H1 (cell line): Measurements from ENCODE around the gene RASGRF1. TPM values are rescaled to one million over a fixed set of nuclear protein-coding genes. Genes with fewer than 3 reads are reported as not detected.

ENCODE experiments used
- CTCF ChIA-PET: fragments of 300-600 bp; sonication (Branson Sonifier 250); formaldehyde crosslinking; loops from one replicate; lab custom pipeline; 2021; ENCODE audit not compliant: partially characterized antibody; lab: Charles Lee
- POLR2A ChIA-PET: fragments of 300-600 bp; sonication (Branson Sonifier 250); formaldehyde crosslinking; loops from one replicate; lab custom pipeline; 2021; ENCODE audit warnings: inconsistent platforms; ENCODE audit not compliant: partially characterized antibody; lab: Charles Lee
- DNase-seq, 2 experiments: peaks; one replicate each; pipeline versions ENCODE4 v3.0.0 to v3.0.0-alpha.2; 2010 to 2022; ENCODE audit warnings: low spot score in 2 of 2, low read depth in 1 of 2, mixed read lengths in 1 of 2
- FAIRE-seq: peaks from 2 replicates; lab custom pipeline; 2011; peaks lifted over from hg19 to GRCh38; lab: Jason Lieb, UNC
- H2AFZ ChIP-seq: 2 replicates; pipeline ENCODE4 v1.8.1; 2012; ENCODE audit warnings: low read length, inconsistent platforms
- H2AK5ac ChIP-seq: 2 replicates; pipeline ENCODE4 v1.6.1; 2013; ENCODE audit warnings: low read depth, low read length
- H2BK120ac ChIP-seq: replicated peaks from 2 replicates; pipeline ENCODE3; 2013; ENCODE audit warnings: low read depth, low read length, inconsistent platforms
- H2BK12ac ChIP-seq: 2 replicates; pipeline ENCODE4 v1.6.1; 2013; ENCODE audit warnings: low read depth, low read length
- H2BK15ac ChIP-seq: 2 replicates; pipeline ENCODE4 v1.6.1; 2013; ENCODE audit warnings: low read length
- H2BK20ac ChIP-seq: 2 replicates; pipeline ENCODE4 v1.6.1; 2013; ENCODE audit warnings: low read length
- H2BK5ac ChIP-seq: 2 replicates; pipeline ENCODE4 v1.6.1; 2013; ENCODE audit warnings: low read depth, low read length
- H3K14ac ChIP-seq: 2 replicates; pipeline ENCODE4 v1.6.1; 2013; ENCODE audit warnings: inconsistent platforms; ENCODE audit not compliant: insufficient read length
- H3K18ac ChIP-seq: 2 replicates; pipeline ENCODE4 v1.6.1; 2013; ENCODE audit warnings: low read length; ENCODE audit errors: extremely low read depth
- H3K23ac ChIP-seq: 2 replicates; pipeline ENCODE4 v1.6.1; 2013; ENCODE audit warnings: inconsistent platforms; ENCODE audit not compliant: insufficient read length
- H3K23me2 ChIP-seq: 2 replicates; pipeline ENCODE4 v1.6.1; 2013; ENCODE audit warnings: low read depth, low read length
- H3K27ac ChIP-seq: 2 replicates; pipeline ENCODE4 v1.6.1; 2011; ENCODE audit warnings: low read depth, low read length, inconsistent platforms
- H3K27me3 ChIP-seq, 4 experiments: replicated peaks in 1 of 4; 1 replicate in 1 of 4; 2 replicates in 3 of 4; pipeline versions ENCODE4 v1.6.1 to v1.8.1; 2011 to 2013; ENCODE audit warnings: low read length in 3 of 4, mild to moderate bottlenecking in 3 of 4, inconsistent platforms in 2 of 4, mixed read lengths in 2 of 4, moderate library complexity in 1 of 4; ENCODE audit not compliant: control insufficient read depth in 3 of 4, insufficient read depth in 3 of 4; ENCODE audit errors: extremely low read depth in 1 of 4
- H3K36me3 ChIP-seq, 4 experiments: 2 replicates each; pipeline versions ENCODE4 v1.6.1 to v1.8.1; 2011 to 2013; ENCODE audit warnings: mild to moderate bottlenecking in 4 of 4, low read length in 3 of 4, moderate library complexity in 2 of 4, control low read depth in 1 of 4, inconsistent platforms in 1 of 4; ENCODE audit not compliant: insufficient read depth in 4 of 4, control insufficient read depth in 2 of 4
- H3K4ac ChIP-seq: replicated peaks from 2 replicates; pipeline ENCODE3; 2013; ENCODE audit warnings: low read length, low read depth, mixed read lengths, inconsistent platforms; ENCODE audit not compliant: insufficient read length
- H3K4me1 ChIP-seq, 4 experiments: replicated peaks in 1 of 4; 1 replicate in 1 of 4; 2 replicates in 3 of 4; pipeline versions ENCODE4 v1.6.1 to v1.8.1; 2011 to 2013; ENCODE audit warnings: low read length in 3 of 4, inconsistent platforms in 2 of 4, mixed read lengths in 1 of 4; ENCODE audit not compliant: insufficient read depth in 4 of 4, control insufficient read depth in 3 of 4
- H3K4me2 ChIP-seq, 2 experiments: 2 replicates each; pipeline versions ENCODE4 v1.6.1 to v1.8.1; 2011 to 2013; ENCODE audit warnings: low read depth in 2 of 2, low read length in 2 of 2, control low read depth in 1 of 2, inconsistent platforms in 1 of 2, mild to moderate bottlenecking in 1 of 2; ENCODE audit not compliant: insufficient read depth in 1 of 2
- H3K4me3 ChIP-seq, 4 experiments: fragments of 200-600, 300-600 bp in 1 of 4; sonication (generic), shearing (Covaris generic), sonication (Bioruptor Twin) in 1 of 4; 2 replicates each; pipeline versions ENCODE4 v1.5.1 to v1.8.1; 2011 to 2016; ENCODE audit warnings: low read length in 4 of 4, low read depth in 3 of 4, control low read depth in 2 of 4, inconsistent platforms in 2 of 4, mild to moderate bottlenecking in 2 of 4, mixed read lengths in 1 of 4, moderate library complexity in 1 of 4; ENCODE audit not compliant: insufficient read depth in 2 of 4; ENCODE audit errors: extremely low read depth in 1 of 4
- H3K56ac ChIP-seq: replicated peaks from 2 replicates; pipeline ENCODE3; 2013; ENCODE audit warnings: low read depth, mild to moderate bottlenecking, mixed read lengths, low read length, inconsistent platforms; ENCODE audit not compliant: insufficient read length
- H3K79me1 ChIP-seq: 2 replicates; pipeline ENCODE4 v1.6.1; 2013; ENCODE audit warnings: low read depth, low read length, control low read depth
- H3K79me2 ChIP-seq, 2 experiments: 2 replicates each; pipeline versions ENCODE4 v1.6.1 to v1.8.1; 2012 to 2013; ENCODE audit warnings: low read length in 2 of 2, mild to moderate bottlenecking in 2 of 2, inconsistent platforms in 1 of 2; ENCODE audit not compliant: insufficient read depth in 2 of 2, control insufficient read depth in 1 of 2
- H3K9ac ChIP-seq, 4 experiments: replicated peaks in 1 of 4; 1 replicate in 1 of 4; 2 replicates in 3 of 4; pipeline versions ENCODE4 v1.6.1 to v1.8.1; 2011 to 2013; ENCODE audit warnings: low read depth in 3 of 4, low read length in 3 of 4, control low read depth in 2 of 4, mild to moderate bottlenecking in 2 of 4, moderate library complexity in 2 of 4, inconsistent platforms in 1 of 4; ENCODE audit errors: extremely low read depth in 1 of 4
- H3K9me3 ChIP-seq, 2 experiments: 2 replicates each; pipeline versions ENCODE4 v1.6.1 to v1.8.1; 2012 to 2013; ENCODE audit warnings: mild to moderate bottlenecking in 2 of 2, moderate library complexity in 2 of 2, control low read depth in 1 of 2, inconsistent platforms in 1 of 2, low read depth in 1 of 2, low read length in 1 of 2, mixed read lengths in 1 of 2; ENCODE audit not compliant: insufficient read depth in 2 of 2
- H4K20me1 ChIP-seq, 2 experiments: replicated peaks in 1 of 2; 2 replicates each; pipeline versions ENCODE3 to v1.8.1; 2011 to 2013; ENCODE audit warnings: inconsistent platforms in 2 of 2, low read length in 2 of 2, mild to moderate bottlenecking in 1 of 2; ENCODE audit not compliant: insufficient read depth in 2 of 2, control insufficient read depth in 1 of 2
- H4K5ac ChIP-seq: 2 replicates; pipeline ENCODE4 v1.6.1; 2013; ENCODE audit warnings: low read length, low read depth, mixed read lengths, inconsistent platforms; ENCODE audit not compliant: insufficient read length
- H4K8ac ChIP-seq: 2 replicates; pipeline ENCODE4 v1.8.0; 2013; ENCODE audit warnings: mild to moderate bottlenecking, moderate library complexity, low read length, inconsistent platforms; ENCODE audit not compliant: insufficient read depth; ENCODE audit errors: extremely low read depth
- H4K91ac ChIP-seq: replicated peaks from 2 replicates; pipeline ENCODE3; 2013; ENCODE audit warnings: low read length, mixed read lengths, inconsistent platforms; ENCODE audit not compliant: insufficient read length
- SIRT6 ChIP-seq: IDR thresholded peaks from one replicate; pipeline ENCODE4 v1.7.1; 2012; ENCODE audit warnings: low read length, inconsistent platforms
- WGBS, 2 experiments: shearing (Covaris generic) in 1 of 2; methylation state at CpG; one replicate each; pipeline versions ENCODE4 v1.1.6 to v1.1.7; 2013 to 2015; ENCODE audit warnings: low lambda C conversion rate in 2 of 2, mixed read lengths in 2 of 2, inconsistent platforms in 1 of 2, low coverage in 1 of 2, missing lambda C conversion rate in 1 of 2; ENCODE audit not compliant: insufficient replicate concordance in 2 of 2, insufficient coverage in 1 of 2, insufficient read length in 1 of 2; ENCODE audit errors: extremely low coverage in 1 of 2, missing lambda C conversion rate in 1 of 2; 5-methylcytosine and 5-hydroxymethylcytosine counted together
- polyA plus RNA-seq, 7 experiments: library from polyadenylated mRNA; depleted of rRNA in 3 of 7; stranded (reverse) in 5 of 7; unstranded in 2 of 7; fragments of >200 nt in 5 of 7; fragments of 200-250 nt in 2 of 7; gene quantifications; 1 replicate in 5 of 7; 2 replicates in 1 of 7; 4 replicates in 1 of 7; pipeline versions ENCODE4 v1.2.1 to v1.2.3, GENCODE V29; 2011 to 2013; ENCODE audit warnings: missing spikeins in 2 of 7, mixed read lengths in 2 of 7
- total RNA-seq: library from RNA; stranded (reverse); fragmentation: NEBNext Ultra II Directional; extraction: Animal tissue kit (Norgen Biotek cat#: 25700); gene quantifications from 2 replicates; pipeline ENCODE4 v1.2.1, GENCODE V29; 2021

RASGRF1 gene
- total and polyA plus RNA-seq, 2 of the 8 experiments (the other 6 are each of a cell fraction or from before 2014, with no cell fraction given): 0.42 to 0.67 TPM

- Histone ChIP-seq H4K20me1 (no peaks in the 10 kb centered on the region), H3K36me3 (no peaks in the 10 kb centered on the region), H2BK15ac (no peak overlapping the region), H3K4me1 (peaks cover 4 to 8% (median 7%) of the 10 kb centered on the region in 4 experiments; a peak in 6 of 7 replicates), H3K4me2 (no peak overlapping the region), H3K9me3 (no peaks in the 10 kb centered on the region), H2BK20ac (no peak overlapping the region), H3K23ac (no peak overlapping the region), H3K4me3 (no peak overlapping the region), H3K79me2 (no peaks in the 10 kb centered on the region), H3K27ac (no peak overlapping the region), H2BK5ac (no peak overlapping the region), H2AFZ (no peak overlapping the region), H4K91ac (no peak overlapping the region), H3K23me2 (no peaks in the 10 kb centered on the region), H3K18ac (no peak overlapping the region), H3K9ac (no peak overlapping the region), H4K5ac (no peak overlapping the region), H3K4ac (no peak overlapping the region), H2AK5ac (0 out of 2 replicates have a peak overlapping the region, but pooled peaks have one; percentile 53), H3K79me1 (no peaks in the 10 kb centered on the region), H2BK120ac (no peak overlapping the region), H4K8ac (no peak overlapping the region), H3K27me3 (peaks cover 6 to 20% (median 18%) of the 10 kb centered on the region in 4 experiments; a peak in 6 of 7 replicates), H3K14ac (no peak overlapping the region), H3K56ac (no peak overlapping the region), H2BK12ac (no peak overlapping the region)
- 74% methylated on average over 5 of the region's 5 CpGs; no CpG with 5 or more reads in 1 of the 2 experiments for WGBS, 2 experiments
- FAIRE-seq: no peak
- CTCF ChIA-PET: interaction anchor here (0.9 to 3.7 kb wide), 8 partner anchors 9 to 117 kb away, joined by 3 to 17 read pairs (median 5); no protein-coding TSS in a partner anchor
- POLR2A ChIA-PET: no interaction called here
- no peak for DNase-seq
- no peak for TF ChIP-seq SIRT6
Observed at GRCh38 chr15:79065361-79065705, 25.2 kb downstream of the RASGRF1 start.
